PC-9 (cell line): ENCODE data around the gene ANGEL2. TPM values are rescaled to one million over a fixed set of nuclear protein-coding genes. Genes with fewer than 3 reads are reported as not detected.

Source experiments
- BruUV-seq: library from RNA; stranded (reverse); fragments of 400-500 nt; replicated peaks from 2 replicates; lab custom pipeline; 2021; lab: Mats Ljungman, UMichigan
- CTCF ChIA-PET: fragments of 300-600 bp; sonication (Branson Sonifier 250); formaldehyde crosslinking; loops from one replicate; lab custom pipeline; 2022; ENCODE audit warnings: antibody characterized with exemption; lab: Charles Lee
- POLR2A ChIA-PET: fragments of 300-600 bp; sonication (Branson Sonifier 250); formaldehyde crosslinking; loops from one replicate; lab custom pipeline; 2022; ENCODE audit warnings: antibody characterized with exemption; ENCODE audit not compliant: unreplicated experiment; lab: Charles Lee
- DNase-seq, 2 experiments: peaks; one replicate each; pipeline versions ENCODE4 v3.0.0 to v3.0.0-alpha.2; 2015 to 2022; ENCODE audit warnings: mixed read lengths in 1 of 2
- H2AFZ ChIP-seq: fragments of 200-600 bp; sonication (generic); 2 replicates; pipeline ENCODE4 v1.8.1; 2017; ENCODE audit warnings: antibody characterized with exemption
- H3F3A ChIP-seq: fragments of 200-600 bp; sonication (generic); 2 replicates; pipeline ENCODE4 v1.8.1; 2017; ENCODE audit warnings: antibody characterized with exemption, mild to moderate bottlenecking, low read depth; ENCODE audit not compliant: insufficient read depth
- H3K27ac ChIP-seq: fragments of 200-600 bp; sonication (generic); 2 replicates; pipeline ENCODE4 v1.6.1; 2016; ENCODE audit warnings: mixed run types
- H3K27me3 ChIP-seq: fragments of 200-600 bp; sonication (generic); 2 replicates; pipeline ENCODE4 v1.6.1; 2016; ENCODE audit warnings: low read depth, mixed run types; ENCODE audit not compliant: insufficient read depth
- H3K36me3 ChIP-seq: fragments of 200-600 bp; sonication (generic); 2 replicates; pipeline ENCODE4 v1.6.1; 2016; ENCODE audit warnings: low read depth, mixed run types
- H3K4me1 ChIP-seq: fragments of 200-600 bp; sonication (generic); replicated peaks from 2 replicates; pipeline ENCODE4 v1.6.1; 2016; ENCODE audit warnings: mixed run types; ENCODE audit not compliant: insufficient read depth
- H3K4me2 ChIP-seq: fragments of 200-600 bp; sonication (generic); 2 replicates; pipeline ENCODE4 v1.6.1; 2017; ENCODE audit warnings: mixed run types
- H3K4me3 ChIP-seq: fragments of 200-600 bp; sonication (generic); 2 replicates; pipeline ENCODE4 v1.6.1; 2016; ENCODE audit warnings: mixed run types
- H3K79me2 ChIP-seq: fragments of 200-600 bp; sonication (generic); 2 replicates; pipeline ENCODE4 v1.6.1; 2017; ENCODE audit warnings: low read depth, mixed run types
- H3K9me2 ChIP-seq: fragments of 200-600 bp; sonication (generic); 2 replicates; pipeline ENCODE4 v1.8.1; 2017; ENCODE audit warnings: mild to moderate bottlenecking; ENCODE audit not compliant: insufficient read depth
- H3K9me3 ChIP-seq: fragments of 200-600 bp; sonication (generic); 2 replicates; pipeline ENCODE4 v1.8.1; 2016; ENCODE audit warnings: low read depth; ENCODE audit not compliant: insufficient read depth
- H4K20me1 ChIP-seq: fragments of 200-600 bp; sonication (generic); 2 replicates; pipeline ENCODE4 v1.8.1; 2017; ENCODE audit not compliant: insufficient read depth
- CTCF ChIP-seq: fragments of 200-600 bp; sonication (generic); conservative IDR thresholded peaks from 2 replicates; pipeline ENCODE4 v1.6.1; 2017; ENCODE audit warnings: mixed run types, antibody characterized with exemption, mild to moderate bottlenecking, moderate library complexity
- EZH2 ChIP-seq: fragments of 200-600 bp; sonication (generic); IDR thresholded peaks from 2 replicates; pipeline ENCODE4 v1.8.0; 2017; ENCODE audit warnings: antibody characterized with exemption, low read depth
- intact Hi-C: fragments of 100-400 bp; cut with micrococcal nuclease; formaldehyde crosslinking; loops from one replicate; pipeline ENCODE4 v1.10.0; 2022; ENCODE audit not compliant: unreplicated experiment
- total RNA-seq: library from RNA; stranded (reverse); gene quantifications from 2 replicates; pipeline ENCODE4 v1.2.3, GENCODE V29; 2021

The ANGEL2 gene
- total RNA-seq, 1 experiment from 2014 or later, result 42.6 TPM

GRCh38 chr1:213017447-213018273 is 2.0 kb upstream of the ANGEL2 start:
- no peak overlapping the region for H3K4me2 ChIP-seq
- no TSS peak for BruUV-seq
- H3K4me3 ChIP-seq, result no peak overlapping the region
- TF ChIP-seq CTCF (no peak), EZH2 (no peak)
- peaks cover 15% of the 10 kb centered on the region; the same call in 1 of the 2 replicates for H3K4me1 ChIP-seq
- no peaks in the 10 kb centered on the region for H4K20me1 ChIP-seq
- H3K9me2 ChIP-seq, result no peaks in the 10 kb centered on the region
- H3K9me3 ChIP-seq, result no peaks in the 10 kb centered on the region
- H3K79me2 ChIP-seq, result peaks cover 25% of the 10 kb centered on the region
- H3F3A ChIP-seq, result no peaks in the 10 kb centered on the region; the same call in 1 of the 2 replicates
- no peak for DNase-seq
- CTCF ChIA-PET, result no interaction called here
- H3K27me3 ChIP-seq, result no peaks in the 10 kb centered on the region
- no peak overlapping the region for H2AFZ ChIP-seq
- POLR2A ChIA-PET, result no interaction called here
- intact Hi-C loops, result loop anchor here (5.0 kb wide), 1 partner anchor 1295 kb away; no protein-coding TSS in a partner anchor
- H3K36me3 ChIP-seq, result no peaks in the 10 kb centered on the region
- H3K27ac ChIP-seq, result no peak overlapping the region

GRCh38 chr1:213014642-213015041 is 1.0 kb downstream of the ANGEL2 start:
- H3K9me3 ChIP-seq, result no peaks in the 10 kb centered on the region
- intact Hi-C loops, result loop anchor here (1.0 to 5.0 kb wide), 2 partner anchors 37 to 1298 kb away; partner anchors contain the start of gene RPS6KC1
- H3K36me3 ChIP-seq, result 0 out of 2 replicates have a peak, but pooled peaks cover 15% of the 10 kb centered on the region
- peaks cover 33% of the 10 kb centered on the region for H3K79me2 ChIP-seq
- peak overlapping the region; percentile 92 for H3K4me2 ChIP-seq
- no peaks in the 10 kb centered on the region for H4K20me1 ChIP-seq
- BruUV-seq, result TSS peak; percentile 61
- no peaks in the 10 kb centered on the region for H3K9me2 ChIP-seq
- DNase-seq, result no peak
- ChIA-PET POLR2A (interaction anchor here (0.5 kb wide), 1 partner anchor 214 kb away, joined by 4 read pairs; no protein-coding TSS in a partner anchor), CTCF (no interaction called here)
- no peaks in the 10 kb centered on the region for H3K27me3 ChIP-seq
- no peaks in the 10 kb centered on the region for H3F3A ChIP-seq
- H3K27ac ChIP-seq, result peak overlapping the region; percentile 65
- TF ChIP-seq EZH2 (no peak), CTCF (no peak)
- H3K4me3 ChIP-seq, result peak overlapping the region; percentile 81
- peaks cover 15% of the 10 kb centered on the region; the same call in 1 of the 2 replicates for H3K4me1 ChIP-seq
- peak overlapping the region; percentile 92 for H2AFZ ChIP-seq

- intact Hi-C loops, result no loop called here
- Histone ChIP-seq H3K36me3 (peaks cover 28% of the 10 kb centered on the region; the same call in 1 of the 2 replicates), H3K4me3 (no peak overlapping the region), H3F3A (no peaks in the 10 kb centered on the region; the same call in 1 of the 2 replicates), H3K4me1 (peaks cover 1% of the 10 kb centered on the region; the same call in 1 of the 2 replicates), H4K20me1 (no peaks in the 10 kb centered on the region), H3K27ac (no peak overlapping the region), H3K27me3 (no peaks in the 10 kb centered on the region), H3K4me2 (no peak overlapping the region), H3K79me2 (peaks cover 17% of the 10 kb centered on the region), H3K9me3 (no peaks in the 10 kb centered on the region), H3K9me2 (no peaks in the 10 kb centered on the region), H2AFZ (no peak overlapping the region)
- ChIA-PET POLR2A (no interaction called here), CTCF (no interaction called here)
- BruUV-seq, result no TSS peak
- no peak for DNase-seq
- TF ChIP-seq EZH2 (no peak), CTCF (no peak)
Measured at GRCh38 chr1:213008564-213008963, 7.1 kb downstream of the ANGEL2 start.
